ENCODE measurements around the gene CIB4. TPM values are rescaled to one million over a fixed set of nuclear protein-coding genes. Genes with fewer than 3 reads are reported as not detected.

CIB4 gene
- total RNA-seq, 1 experiment from 2014 or later, result not detected

DNA sequence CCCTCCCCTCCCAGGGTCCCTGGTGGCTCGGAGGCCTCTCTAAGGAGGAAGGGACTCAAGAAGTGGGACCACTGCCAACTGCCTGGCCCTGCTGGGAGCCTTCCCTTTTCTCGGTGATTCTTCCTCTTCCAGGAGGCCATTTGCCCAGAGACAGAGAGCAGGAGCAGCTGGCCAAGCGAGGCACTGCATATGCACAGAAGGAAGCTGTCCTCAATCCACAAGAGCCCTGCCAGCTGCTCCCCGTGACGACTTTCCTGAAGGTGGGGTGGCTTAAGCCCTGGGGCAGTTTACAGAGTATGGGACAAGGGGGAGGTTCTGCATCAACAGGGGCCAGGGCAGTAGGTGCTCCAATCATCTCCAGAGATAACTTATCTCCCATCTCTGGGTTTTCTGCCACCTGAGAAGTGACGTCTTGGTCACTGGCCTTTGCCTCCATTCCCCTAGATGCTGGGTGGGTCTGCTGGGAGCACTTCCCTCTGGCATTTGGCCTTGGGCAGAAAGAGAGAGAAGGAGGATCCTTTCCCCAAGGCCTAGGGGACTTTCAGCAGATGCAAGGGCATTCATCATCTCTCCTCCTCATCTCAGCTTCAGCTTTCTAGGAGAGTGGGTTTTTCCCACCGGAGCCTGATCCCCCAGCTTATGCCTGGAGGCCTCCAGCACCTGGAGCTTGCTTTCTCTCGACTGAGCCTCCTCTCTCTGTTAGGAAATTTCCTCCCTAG, 28.5 kb downstream of the CIB4 start:
- Histone ChIP-seq H3K36me3 (ENCODE audit: insufficient read depth, low read length) (no peaks in the 10 kb centered on the region), H3K27ac (ENCODE audit: low read length) (no peak overlapping the region), H4K20me1 (ENCODE audit: insufficient read depth, low read depth, low read length) (no peaks in the 10 kb centered on the region), H3K4me1 (ENCODE audit: low read length) (peaks cover 9% of the 10 kb centered on the region; the same call in 1 of the 2 replicates), H3K27me3 (ENCODE audit: low read length) (no peaks in the 10 kb centered on the region), H3K9me2 (replicated peaks; ENCODE audit: insufficient read depth, low read length) (no peaks in the 10 kb centered on the region), H3K9me3 (ENCODE audit: low read length) (no peaks in the 10 kb centered on the region), H3K4me3 (ENCODE audit: low read length) (no peak overlapping the region), H2AFZ (ENCODE audit: low read length) (no peak overlapping the region), H3K79me2 (ENCODE audit: low read length) (no peaks in the 10 kb centered on the region), H3K4me2 (ENCODE audit: low read depth, low read length, poor library complexity, severe bottlenecking) (no peak overlapping the region), H3K9ac (ENCODE audit: low read length) (no peak overlapping the region)
- no peak for DNase-seq

DNA sequence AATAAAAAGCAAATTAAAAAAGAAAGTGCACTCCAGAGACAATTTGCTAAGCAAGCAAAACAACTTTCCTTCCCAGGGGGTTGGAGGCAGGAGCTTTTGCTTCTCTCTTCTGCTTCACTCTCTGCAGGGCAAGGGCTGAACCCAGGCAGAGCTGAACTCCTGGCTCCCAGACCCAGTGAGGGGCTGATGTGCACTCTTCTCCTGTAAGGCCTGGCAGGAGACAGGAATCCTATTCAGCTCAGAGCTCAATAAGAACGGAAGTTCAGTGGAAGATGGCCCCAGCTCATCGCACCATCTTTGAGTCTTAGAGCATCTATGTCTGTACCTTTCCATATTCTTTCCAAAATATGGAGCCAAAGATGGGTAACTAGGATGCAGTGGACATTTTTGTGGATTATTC, 29.1 kb downstream of the CIB4 start:
- Histone ChIP-seq H3K4me2 (ENCODE audit: low read depth, low read length, poor library complexity, severe bottlenecking) (no peak overlapping the region), H3K4me1 (ENCODE audit: low read length) (peaks cover 9% of the 10 kb centered on the region; the same call in 1 of the 2 replicates), H3K9me2 (replicated peaks; ENCODE audit: insufficient read depth, low read length) (no peaks in the 10 kb centered on the region), H3K9me3 (ENCODE audit: low read length) (no peaks in the 10 kb centered on the region), H3K27ac (ENCODE audit: low read length) (no peak overlapping the region), H3K79me2 (ENCODE audit: low read length) (no peaks in the 10 kb centered on the region), H2AFZ (ENCODE audit: low read length) (no peak overlapping the region), H4K20me1 (ENCODE audit: insufficient read depth, low read depth, low read length) (no peaks in the 10 kb centered on the region), H3K9ac (ENCODE audit: low read length) (no peak overlapping the region), H3K27me3 (ENCODE audit: low read length) (no peaks in the 10 kb centered on the region), H3K36me3 (ENCODE audit: insufficient read depth, low read length) (no peaks in the 10 kb centered on the region), H3K4me3 (ENCODE audit: low read length) (no peak overlapping the region)
- no peak for DNase-seq

DNA sequence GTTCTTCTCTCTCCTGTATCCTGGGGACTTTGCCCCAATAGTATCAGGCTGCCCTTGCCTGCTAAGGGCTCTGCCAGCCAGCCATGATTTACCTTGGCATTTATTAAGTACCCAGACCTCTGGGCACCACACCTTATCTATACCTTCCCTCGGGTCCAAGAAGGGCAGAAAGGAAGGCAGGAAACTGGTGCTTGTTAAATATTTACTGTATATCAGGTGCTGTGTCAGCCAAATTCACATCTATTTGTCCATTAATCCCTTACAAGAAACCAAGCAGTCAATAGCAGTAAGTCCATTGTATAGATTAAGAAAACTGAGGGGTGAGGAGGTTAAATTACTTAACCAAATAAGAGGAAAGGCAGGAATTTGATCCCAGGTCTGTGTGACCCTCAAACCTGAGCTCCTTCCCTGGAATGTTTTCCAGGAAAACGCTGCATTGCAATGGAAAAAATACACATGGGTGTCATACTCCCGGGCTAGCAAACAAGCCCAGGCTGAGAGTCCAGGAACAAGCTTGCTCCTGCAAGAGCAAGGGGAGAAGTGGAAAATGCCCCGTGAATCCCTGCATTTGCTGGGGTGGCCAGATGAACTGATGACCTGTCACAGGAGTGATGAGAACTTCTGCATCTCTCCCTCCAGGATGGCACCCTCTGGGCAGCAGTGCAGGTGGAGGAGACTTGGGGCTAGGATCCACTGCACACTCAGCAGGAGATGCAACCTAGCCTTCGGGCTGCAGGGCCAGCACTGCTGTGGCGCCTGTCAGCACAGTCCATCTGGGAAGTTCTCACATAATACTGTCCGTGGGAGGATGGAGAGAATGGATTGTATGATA, 30.4 kb downstream of the CIB4 start:
- Histone ChIP-seq H3K79me2 (ENCODE audit: low read length) (no peaks in the 10 kb centered on the region), H3K4me3 (ENCODE audit: low read length) (no peak overlapping the region), H3K27me3 (ENCODE audit: low read length) (no peaks in the 10 kb centered on the region), H3K9ac (ENCODE audit: low read length) (no peak overlapping the region), H3K4me2 (ENCODE audit: low read depth, low read length, poor library complexity, severe bottlenecking) (no peak overlapping the region), H4K20me1 (ENCODE audit: insufficient read depth, low read depth, low read length) (no peaks in the 10 kb centered on the region), H3K27ac (ENCODE audit: low read length) (no peak overlapping the region), H3K9me3 (ENCODE audit: low read length) (no peaks in the 10 kb centered on the region), H2AFZ (ENCODE audit: low read length) (no peak overlapping the region), H3K9me2 (replicated peaks; ENCODE audit: insufficient read depth, low read length) (no peaks in the 10 kb centered on the region), H3K36me3 (ENCODE audit: insufficient read depth, low read length) (no peaks in the 10 kb centered on the region), H3K4me1 (ENCODE audit: low read length) (peaks cover 9% of the 10 kb centered on the region; the same call in 1 of the 2 replicates)
- no peak for DNase-seq

DNA sequence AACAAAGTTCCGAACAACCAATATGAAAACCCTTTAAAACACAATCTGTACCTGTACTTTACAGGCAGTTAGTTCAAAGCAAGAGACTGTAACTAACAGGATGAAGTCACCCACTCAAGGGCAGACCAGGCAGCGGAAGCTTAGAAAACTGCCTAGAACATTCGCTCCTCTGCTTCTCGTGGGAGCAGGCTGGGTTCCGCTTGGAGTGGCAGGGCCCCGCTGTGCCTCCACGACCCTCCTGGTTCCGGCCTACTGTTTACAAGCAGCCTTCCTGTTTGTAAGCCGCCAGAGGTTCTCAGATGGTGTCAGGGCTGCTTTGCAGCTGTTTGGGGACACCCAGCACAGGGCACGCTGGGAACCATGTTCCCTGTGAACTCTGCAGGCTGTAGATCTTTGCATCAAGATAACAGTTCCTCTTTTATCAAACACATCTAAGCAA, 31.3 kb downstream of the CIB4 start:
- H3K4me3 ChIP-seq (ENCODE audit: low read length), result no peak overlapping the region
- H3K9ac ChIP-seq (ENCODE audit: low read length), result no peak overlapping the region
- no peaks in the 10 kb centered on the region for H3K9me2 ChIP-seq (replicated peaks; ENCODE audit: insufficient read depth, low read length)
- no peaks in the 10 kb centered on the region for H3K79me2 ChIP-seq (ENCODE audit: low read length)
- H4K20me1 ChIP-seq (ENCODE audit: insufficient read depth, low read depth, low read length), result no peaks in the 10 kb centered on the region
- H3K4me1 ChIP-seq (ENCODE audit: low read length), result peaks cover 9% of the 10 kb centered on the region; the same call in 1 of the 2 replicates
- H3K27ac ChIP-seq (ENCODE audit: low read length), result no peak overlapping the region
- peak overlapping the region; percentile 20 for H3K4me2 ChIP-seq (ENCODE audit: low read depth, low read length, poor library complexity, severe bottlenecking)
- no peaks in the 10 kb centered on the region for H3K36me3 ChIP-seq (ENCODE audit: insufficient read depth, low read length)
- H3K9me3 ChIP-seq (ENCODE audit: low read length), result no peaks in the 10 kb centered on the region
- no peaks in the 10 kb centered on the region for H3K27me3 ChIP-seq (ENCODE audit: low read length)
- H2AFZ ChIP-seq (ENCODE audit: low read length), result peak overlapping the region; percentile 10; the same call in 1 of the 2 replicates
- DNase-seq, result peak; percentile 51

DNA sequence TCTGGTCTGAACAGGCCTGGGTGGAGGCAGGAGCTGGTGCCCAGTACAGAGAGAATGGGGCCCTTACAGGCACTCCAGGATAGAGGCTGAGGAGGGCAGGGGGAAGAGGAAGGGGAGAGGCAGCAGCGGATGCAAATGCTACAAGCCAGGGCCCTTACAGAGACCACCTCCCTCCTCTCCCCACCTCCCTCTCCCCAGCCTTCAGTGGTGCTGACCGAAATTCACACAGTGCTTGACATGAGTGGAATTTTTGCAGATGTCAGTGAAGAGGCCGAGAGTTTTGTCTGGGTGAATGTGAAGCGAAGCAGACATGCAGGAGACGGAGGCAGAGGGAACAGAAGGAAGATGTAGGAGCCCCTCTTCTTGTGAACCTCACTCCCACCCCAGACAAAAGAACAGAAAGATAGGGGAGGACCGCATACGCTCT, 31.9 kb downstream of the CIB4 start:
- no peaks in the 10 kb centered on the region for H3K9me2 ChIP-seq (replicated peaks; ENCODE audit: insufficient read depth, low read length)
- H3K27me3 ChIP-seq (ENCODE audit: low read length), result no peaks in the 10 kb centered on the region
- DNase-seq, result no peak
- H3K9me3 ChIP-seq (ENCODE audit: low read length), result no peaks in the 10 kb centered on the region
- peaks cover 9% of the 10 kb centered on the region; the same call in 1 of the 2 replicates for H3K4me1 ChIP-seq (ENCODE audit: low read length)
- no peaks in the 10 kb centered on the region for H4K20me1 ChIP-seq (ENCODE audit: insufficient read depth, low read depth, low read length)
- H3K36me3 ChIP-seq (ENCODE audit: insufficient read depth, low read length), result no peaks in the 10 kb centered on the region
- H3K4me2 ChIP-seq (ENCODE audit: low read depth, low read length, poor library complexity, severe bottlenecking), result no peak overlapping the region
- no peak overlapping the region for H3K27ac ChIP-seq (ENCODE audit: low read length)
- no peak overlapping the region for H3K9ac ChIP-seq (ENCODE audit: low read length)
- no peaks in the 10 kb centered on the region for H3K79me2 ChIP-seq (ENCODE audit: low read length)
- no peak overlapping the region for H3K4me3 ChIP-seq (ENCODE audit: low read length)
- no peak overlapping the region for H2AFZ ChIP-seq (ENCODE audit: low read length)

DNA sequence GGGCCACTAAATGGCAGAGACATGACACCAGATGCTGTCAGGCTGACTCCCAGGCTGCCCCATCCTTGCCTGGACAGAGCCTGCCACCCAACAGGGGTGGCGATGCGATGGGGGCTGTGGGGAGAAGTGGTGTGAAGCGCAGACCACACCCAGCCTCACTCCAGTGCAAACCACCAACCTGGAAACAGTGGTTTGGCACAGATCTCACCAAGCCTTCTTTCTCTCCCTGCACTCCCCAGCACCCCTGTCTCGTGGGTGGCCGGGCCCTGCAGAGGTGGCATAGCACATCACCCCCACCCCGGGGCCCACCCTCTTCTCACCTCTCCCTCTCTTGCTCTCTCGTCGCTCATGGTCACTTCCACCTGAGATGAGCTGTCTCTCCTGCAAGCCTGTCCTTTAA, 32.6 kb downstream of the CIB4 start:
- Histone ChIP-seq H3K79me2 (ENCODE audit: low read length) (no peaks in the 10 kb centered on the region), H3K9me3 (ENCODE audit: low read length) (no peaks in the 10 kb centered on the region), H4K20me1 (ENCODE audit: insufficient read depth, low read depth, low read length) (no peaks in the 10 kb centered on the region), H3K9me2 (replicated peaks; ENCODE audit: insufficient read depth, low read length) (no peaks in the 10 kb centered on the region), H3K27ac (ENCODE audit: low read length) (no peak overlapping the region), H3K4me2 (ENCODE audit: low read depth, low read length, poor library complexity, severe bottlenecking) (no peak overlapping the region), H3K4me3 (ENCODE audit: low read length) (no peak overlapping the region), H3K36me3 (ENCODE audit: insufficient read depth, low read length) (no peaks in the 10 kb centered on the region), H3K9ac (ENCODE audit: low read length) (no peak overlapping the region), H3K4me1 (ENCODE audit: low read length) (peaks cover 9% of the 10 kb centered on the region; the same call in 1 of the 2 replicates), H3K27me3 (ENCODE audit: low read length) (no peaks in the 10 kb centered on the region), H2AFZ (ENCODE audit: low read length) (no peak overlapping the region)
- DNase-seq, result no peak

DNA sequence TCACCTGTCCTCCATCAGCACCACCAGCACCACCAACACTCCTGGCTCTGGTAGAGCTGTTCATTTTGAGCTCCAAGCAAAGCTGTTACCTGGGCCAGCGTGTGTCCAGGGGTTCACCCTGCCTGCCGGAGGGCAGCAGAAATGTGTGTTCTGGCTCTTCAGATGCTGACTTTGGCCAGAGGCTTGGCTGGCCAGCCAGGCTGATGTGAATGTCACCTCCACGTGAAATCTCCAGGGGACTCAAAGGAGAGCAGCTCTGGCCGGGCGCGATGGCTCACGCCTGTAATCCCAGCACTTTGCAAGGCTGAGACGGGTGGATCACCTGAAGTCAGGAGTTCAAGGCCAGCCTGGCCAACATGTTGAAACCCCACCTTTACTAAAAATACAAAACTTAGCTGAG, 33.5 kb downstream of the CIB4 start:
- no peaks in the 10 kb centered on the region for H3K27me3 ChIP-seq (ENCODE audit: low read length)
- no peaks in the 10 kb centered on the region for H4K20me1 ChIP-seq (ENCODE audit: insufficient read depth, low read depth, low read length)
- no peak overlapping the region for H3K4me2 ChIP-seq (ENCODE audit: low read depth, low read length, poor library complexity, severe bottlenecking)
- H2AFZ ChIP-seq (ENCODE audit: low read length), result no peak overlapping the region
- no peak for DNase-seq
- no peak overlapping the region for H3K4me3 ChIP-seq (ENCODE audit: low read length)
- no peak overlapping the region for H3K27ac ChIP-seq (ENCODE audit: low read length)
- H3K9me3 ChIP-seq (ENCODE audit: low read length), result no peaks in the 10 kb centered on the region
- H3K9ac ChIP-seq (ENCODE audit: low read length), result no peak overlapping the region
- H3K9me2 ChIP-seq (replicated peaks; ENCODE audit: insufficient read depth, low read length), result no peaks in the 10 kb centered on the region
- peaks cover 9% of the 10 kb centered on the region; the same call in 1 of the 2 replicates for H3K4me1 ChIP-seq (ENCODE audit: low read length)
- H3K36me3 ChIP-seq (ENCODE audit: insufficient read depth, low read length), result no peaks in the 10 kb centered on the region
- no peaks in the 10 kb centered on the region for H3K79me2 ChIP-seq (ENCODE audit: low read length)

DNA sequence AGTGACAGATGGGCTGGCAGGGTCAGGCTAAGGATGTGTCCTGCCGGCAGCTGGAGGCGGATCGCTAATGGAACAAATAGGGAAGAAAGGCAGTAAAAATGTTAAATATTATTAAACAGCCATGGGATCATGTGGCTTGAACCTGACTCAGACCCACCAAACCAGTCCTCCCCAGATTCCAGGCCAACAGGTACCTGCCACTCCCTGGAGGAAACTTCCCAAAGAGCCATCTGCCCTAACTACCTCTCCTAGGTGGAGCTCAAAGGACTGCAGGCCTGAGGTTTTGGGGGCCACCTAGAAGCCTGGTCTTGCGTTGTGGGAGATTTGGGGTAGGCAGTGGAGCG, 34.3 kb downstream of the CIB4 start:
- Histone ChIP-seq H3K4me2 (ENCODE audit: low read depth, low read length, poor library complexity, severe bottlenecking) (no peak overlapping the region), H3K36me3 (ENCODE audit: insufficient read depth, low read length) (no peaks in the 10 kb centered on the region), H3K4me3 (ENCODE audit: low read length) (no peak overlapping the region), H3K79me2 (ENCODE audit: low read length) (no peaks in the 10 kb centered on the region), H4K20me1 (ENCODE audit: insufficient read depth, low read depth, low read length) (no peaks in the 10 kb centered on the region), H3K9me3 (ENCODE audit: low read length) (no peaks in the 10 kb centered on the region), H3K4me1 (ENCODE audit: low read length) (peaks cover 9% of the 10 kb centered on the region; the same call in 1 of the 2 replicates), H2AFZ (ENCODE audit: low read length) (no peak overlapping the region), H3K27ac (ENCODE audit: low read length) (no peak overlapping the region), H3K9me2 (replicated peaks; ENCODE audit: insufficient read depth, low read length) (no peaks in the 10 kb centered on the region), H3K27me3 (ENCODE audit: low read length) (no peaks in the 10 kb centered on the region), H3K9ac (ENCODE audit: low read length) (no peak overlapping the region)
- DNase-seq, result no peak

Data from Karpas-422 (cell line).